NOMO-1 treated with DMSO at 0.1 percent for 48 hours (cell line): ENCODE data around the gene PTP4A1.
"Not testable (repeated sequence)": the region's sequence is repeated elsewhere in the genome, so short reads cannot be mapped to it uniquely, and the experiment has no call there.

Experiments
- DNase-seq: peaks from one replicate; lab custom pipeline; 2025; ENCODE audit not compliant: unreplicated experiment; lab: John Stamatoyannopoulos, UW

The PTP4A1 gene

DNA sequence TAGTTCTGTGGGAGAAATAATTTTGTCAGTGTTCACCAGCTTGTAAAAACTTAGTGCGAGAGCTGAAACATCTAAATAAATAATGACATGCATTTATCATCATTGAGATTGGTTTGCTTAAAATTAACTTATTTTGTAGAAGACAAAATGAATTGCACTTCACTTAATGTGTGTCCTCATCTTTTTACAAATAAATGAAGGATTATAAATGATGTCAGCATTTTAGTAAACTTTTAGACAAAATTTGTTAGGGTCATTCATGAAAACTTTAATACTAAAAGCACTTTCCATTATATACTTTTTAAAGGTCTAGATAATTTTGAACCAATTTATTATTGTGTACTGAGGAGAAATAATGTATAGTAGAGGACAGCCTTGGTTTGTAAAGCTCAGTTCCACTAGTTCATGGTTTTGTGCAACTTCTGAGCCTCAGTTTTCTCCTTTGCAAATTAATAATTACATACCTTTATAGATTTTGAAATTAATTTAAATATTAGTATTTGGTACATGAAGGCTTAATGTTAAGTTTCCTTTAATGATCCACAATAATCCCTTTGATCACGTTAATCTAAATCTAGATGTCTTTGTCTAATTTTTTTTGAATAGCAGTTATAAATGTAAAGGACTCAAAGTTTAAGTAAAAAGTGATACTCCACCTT is 9.2 kb downstream of the PTP4A1 start:
- no peak for DNase-seq

DNA sequence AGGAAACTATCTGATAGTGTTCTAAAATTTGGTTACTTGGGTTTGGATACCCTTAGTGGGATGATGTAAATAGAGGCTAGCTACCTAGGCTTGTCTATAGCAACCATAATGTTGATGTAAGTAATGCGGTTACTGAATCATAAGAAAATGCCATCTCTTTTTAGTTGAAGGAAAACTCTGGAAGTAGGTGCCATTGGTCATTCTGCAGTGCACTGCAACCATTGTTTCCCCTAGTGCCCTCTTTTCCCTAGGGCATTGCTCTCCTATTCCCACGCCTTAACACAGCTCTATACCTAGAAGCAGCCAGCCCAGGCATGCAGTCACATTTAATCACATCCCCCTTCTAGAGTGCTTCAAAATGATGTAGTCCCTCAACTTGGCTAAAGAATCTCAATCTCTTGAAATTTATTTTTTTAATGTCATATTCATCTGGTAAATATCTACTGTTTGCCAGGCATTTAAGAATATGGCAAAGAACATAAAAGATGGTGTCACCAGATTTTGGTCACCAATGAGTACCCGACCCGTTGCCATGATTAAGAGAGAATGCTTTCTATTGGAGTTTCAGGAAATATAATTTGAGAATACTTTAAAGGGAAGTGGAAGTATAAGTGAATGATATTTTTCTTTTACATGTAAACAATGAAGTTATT is 10.4 kb downstream of the PTP4A1 start:
- no peak for DNase-seq

DNA sequence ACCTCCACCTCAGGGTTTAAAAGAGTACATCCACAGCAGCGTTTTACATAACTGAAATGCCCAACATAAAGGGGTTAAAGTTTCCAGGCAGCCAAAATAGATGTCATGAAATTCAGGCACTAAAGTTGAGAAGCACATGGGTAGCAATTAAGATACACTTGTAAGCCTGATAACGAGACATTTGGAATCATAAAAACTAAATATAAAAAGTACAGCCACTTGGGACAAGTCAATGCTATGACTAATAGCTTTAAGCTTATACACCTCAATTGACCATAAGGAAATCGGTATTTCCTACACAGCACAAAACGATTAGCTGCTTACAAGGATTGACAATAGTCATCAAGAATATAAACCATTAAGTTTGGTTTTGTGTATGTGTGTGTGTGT is 11.8 kb downstream of the PTP4A1 start:
- DNase-seq, result no peak

DNA sequence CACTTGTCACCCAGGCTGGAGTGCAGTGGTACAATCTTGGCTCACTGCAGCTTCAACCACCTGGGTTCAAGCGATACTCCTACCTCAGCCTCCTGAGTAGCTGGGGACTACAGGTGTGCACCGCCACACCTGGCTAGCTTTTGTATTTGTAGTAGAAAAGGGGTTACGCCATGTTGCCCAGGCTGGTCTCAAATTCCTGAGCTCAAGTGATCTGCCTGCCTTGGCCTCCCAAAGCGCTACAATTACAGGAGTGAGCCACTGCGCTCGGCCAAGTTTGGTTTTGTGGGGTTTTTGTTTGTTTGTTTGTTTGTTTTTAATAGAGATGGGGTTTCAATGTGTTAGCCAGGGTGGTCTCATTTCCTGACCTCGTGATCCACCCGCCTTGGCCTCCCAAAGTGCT is 12.3 kb downstream of the PTP4A1 start:
- DNase-seq, result no peak

DNA sequence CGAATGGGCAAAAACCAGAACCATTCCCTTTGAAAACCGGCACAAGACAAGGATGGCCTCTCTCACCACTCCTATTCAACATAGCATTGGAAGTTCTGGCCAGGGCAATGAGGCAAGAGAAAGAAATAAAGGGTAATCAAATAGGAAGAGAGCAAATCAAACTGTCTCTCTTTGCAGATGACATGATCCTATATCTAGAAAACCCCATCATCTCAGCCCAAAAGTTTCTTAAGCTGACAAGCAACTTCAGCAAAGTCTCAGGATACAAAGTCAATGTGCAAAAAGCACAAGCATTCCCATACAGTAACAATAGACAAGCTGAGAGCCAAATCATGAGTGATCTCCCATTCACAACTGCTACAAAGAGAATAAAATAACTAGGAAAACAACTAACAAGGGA is 13.4 kb downstream of the PTP4A1 start:
- DNase-seq, result not testable (repeated sequence)

DNA sequence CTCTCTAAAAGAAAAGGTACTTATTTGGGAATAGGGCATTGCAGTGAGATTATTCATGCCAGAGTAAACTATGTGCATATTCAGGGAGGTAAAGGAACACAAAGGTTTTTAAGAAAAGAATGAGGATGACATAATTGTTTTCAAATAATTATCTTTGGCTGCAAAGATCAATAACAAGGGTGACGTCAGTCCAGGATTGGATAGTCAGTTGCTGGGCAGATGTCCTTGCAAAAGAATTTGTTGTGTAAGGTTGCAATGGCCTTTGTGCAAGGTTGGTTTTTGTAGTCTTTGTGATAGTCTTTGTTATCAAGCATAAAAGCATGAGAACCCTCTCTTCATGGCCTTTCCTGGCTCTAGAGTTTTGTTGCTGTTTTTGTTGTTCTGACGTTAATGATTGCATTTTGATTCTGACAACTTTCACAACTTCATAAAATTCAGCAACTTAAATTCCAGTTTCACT is 17.7 kb downstream of the PTP4A1 start:
- DNase-seq, result no peak

DNA sequence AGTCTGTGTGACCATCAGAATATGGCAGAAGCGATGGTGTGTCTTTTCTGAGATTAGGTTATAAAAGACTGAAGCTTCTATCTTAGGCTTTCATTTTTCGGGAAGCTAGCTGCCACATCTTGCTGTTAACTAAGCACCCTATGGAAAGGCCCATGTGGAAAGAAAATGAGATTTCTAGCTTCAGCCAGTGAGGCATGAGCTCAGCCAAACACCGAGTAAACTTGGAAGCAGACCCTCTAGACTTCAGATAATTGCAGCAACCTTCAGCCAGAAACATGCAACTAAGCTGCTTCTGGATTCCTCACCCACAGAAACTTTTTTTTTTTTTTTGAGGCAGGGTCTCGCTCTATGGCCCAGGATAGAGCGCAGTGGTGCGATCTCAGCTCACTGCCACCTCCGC is 20.6 kb downstream of the PTP4A1 start:
- no peak for DNase-seq

DNA sequence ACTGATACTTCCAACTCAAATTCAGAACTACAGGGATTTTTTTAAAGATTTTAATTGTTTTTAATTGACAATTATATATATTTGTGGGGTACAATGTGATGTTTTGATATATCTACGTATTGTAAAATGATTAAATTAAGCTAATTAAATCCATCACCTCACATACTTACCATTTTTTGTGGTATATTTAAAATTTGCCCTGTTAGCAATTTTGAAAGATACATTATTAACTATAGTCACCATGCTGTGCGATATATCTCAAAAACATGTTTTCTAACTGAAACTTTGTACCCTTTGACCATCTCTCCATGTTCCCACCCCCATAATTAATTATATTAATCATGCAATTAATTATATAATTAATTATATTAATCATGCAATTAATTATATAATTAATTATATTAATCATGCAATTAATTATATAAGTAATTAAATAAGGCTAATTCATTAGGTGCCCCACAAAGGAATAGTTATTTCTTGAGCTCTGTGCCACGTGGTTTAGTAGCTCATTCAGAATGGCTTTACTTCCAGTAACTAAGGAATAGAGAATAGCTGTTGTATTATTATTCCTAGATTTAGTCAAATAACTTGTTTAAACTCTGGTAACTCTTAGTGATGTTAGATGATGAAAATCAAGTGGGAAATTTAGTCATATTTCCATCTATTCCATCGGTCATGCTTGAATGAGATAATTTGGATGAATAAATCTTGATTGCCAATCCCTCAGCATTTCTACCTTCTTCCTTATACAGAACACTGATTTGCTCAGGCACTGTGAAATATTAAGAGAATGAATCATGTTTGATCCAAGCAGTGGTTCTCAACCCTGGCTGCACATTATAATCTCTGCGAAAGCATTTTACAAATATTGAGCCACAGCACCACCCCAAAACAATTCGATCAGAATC is 25.1 kb downstream of the PTP4A1 start:
- DNase-seq, result peak; percentile 11

DNA sequence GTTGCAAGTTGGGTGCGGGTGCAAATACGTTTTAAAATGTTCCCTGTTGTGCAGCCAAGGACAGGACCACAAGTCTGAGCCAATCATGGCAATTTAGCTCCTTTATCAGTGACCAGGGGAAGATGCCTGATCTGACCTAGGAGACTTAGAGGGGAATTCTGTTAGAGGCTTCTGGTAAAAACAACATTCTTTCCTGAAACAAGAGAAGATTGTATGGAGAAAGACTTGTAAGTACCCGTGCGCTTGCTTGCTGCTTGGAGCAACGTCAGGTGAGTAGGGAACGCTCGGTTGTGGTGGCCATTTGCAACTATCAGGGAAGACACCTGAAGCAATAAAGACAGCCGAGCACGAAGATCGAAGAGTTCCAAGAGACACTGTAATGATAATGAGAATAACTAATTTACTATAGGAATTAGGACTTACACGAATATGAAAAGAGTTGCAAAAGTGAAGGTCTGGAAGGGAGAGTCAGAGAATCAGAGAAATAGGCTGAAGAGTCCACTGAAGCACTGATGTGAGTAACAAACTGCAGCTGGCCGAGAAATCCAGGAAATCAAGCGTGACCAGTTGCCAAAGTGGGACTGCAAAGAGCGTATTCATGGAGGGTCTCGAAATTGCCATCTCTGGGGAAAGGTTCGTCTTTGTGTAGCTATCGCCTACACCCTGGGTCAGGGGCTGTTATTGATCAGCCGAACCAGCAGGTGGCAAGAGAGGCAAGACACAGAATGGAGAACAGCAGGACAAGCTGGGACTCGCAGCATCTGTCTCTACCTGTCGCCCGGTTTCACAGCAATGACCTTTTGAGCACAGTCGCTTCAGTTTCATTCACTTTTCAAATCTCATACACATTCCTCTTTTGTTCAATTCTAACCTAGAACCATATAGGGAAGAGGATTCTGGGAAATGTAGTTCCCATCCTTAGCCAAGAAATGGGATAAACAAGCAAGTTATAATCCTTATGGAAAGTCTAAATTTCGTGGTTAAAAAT is 26.1 kb downstream of the PTP4A1 start:
- DNase-seq, result peak; percentile 61

DNA sequence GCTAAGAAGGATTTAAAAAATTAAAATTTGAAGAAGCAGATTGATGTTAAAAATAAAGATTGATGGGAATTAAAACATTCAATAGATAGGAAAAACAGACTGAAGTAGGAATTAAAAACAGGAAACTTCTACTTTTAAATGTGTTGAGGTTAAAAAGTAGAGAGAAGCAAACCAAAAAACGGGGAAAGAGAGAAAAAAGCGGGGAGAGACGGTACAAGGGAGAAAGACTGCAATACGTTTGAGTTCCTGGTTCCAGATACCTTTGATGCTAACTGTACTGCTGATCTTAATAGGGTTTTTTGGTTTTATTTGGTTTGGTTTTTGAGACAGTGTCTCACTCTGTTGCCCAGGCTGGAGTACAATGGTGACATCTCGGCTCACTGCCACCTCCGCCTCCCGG is 27.0 kb downstream of the PTP4A1 start:
- no peak for DNase-seq

DNA sequence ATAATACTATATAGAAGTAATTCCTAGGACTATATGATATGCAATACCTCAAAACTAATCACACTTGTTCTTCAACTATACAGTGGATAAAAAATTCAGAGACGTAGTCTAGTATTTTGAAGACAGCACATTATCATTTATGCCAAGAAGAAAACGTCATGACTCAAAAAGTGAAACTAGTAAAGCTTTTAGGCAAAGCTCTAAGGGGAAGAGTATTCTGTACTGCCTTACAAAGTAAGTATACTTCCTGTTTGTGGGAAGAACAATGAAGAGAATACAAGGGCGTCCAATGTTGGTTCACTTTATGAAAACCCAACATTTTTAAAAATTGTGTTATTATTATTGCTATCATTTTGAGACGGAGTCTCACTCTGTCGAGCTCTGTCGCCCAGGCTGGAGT is 27.9 kb downstream of the PTP4A1 start:
- peak; percentile 35 for DNase-seq

DNA sequence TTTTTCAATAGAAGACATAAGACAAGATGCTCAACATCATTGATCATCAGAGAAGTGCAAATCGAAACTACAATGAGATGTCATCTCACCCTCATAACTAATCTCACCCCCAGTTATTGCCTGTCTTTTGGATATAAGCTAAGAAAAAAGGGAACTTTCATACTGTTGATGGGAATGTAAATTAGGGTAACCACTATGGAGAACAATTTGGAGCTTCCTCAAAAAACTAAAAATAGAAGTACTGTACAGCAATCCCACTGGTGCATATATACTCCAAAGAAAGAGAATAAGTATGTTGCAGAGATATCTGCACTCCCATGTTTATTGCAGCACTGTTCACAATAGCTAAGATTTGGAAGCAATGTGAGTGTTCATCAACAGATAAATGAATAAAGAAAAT is 37.0 kb downstream of the PTP4A1 start:
- no peak for DNase-seq

DNA sequence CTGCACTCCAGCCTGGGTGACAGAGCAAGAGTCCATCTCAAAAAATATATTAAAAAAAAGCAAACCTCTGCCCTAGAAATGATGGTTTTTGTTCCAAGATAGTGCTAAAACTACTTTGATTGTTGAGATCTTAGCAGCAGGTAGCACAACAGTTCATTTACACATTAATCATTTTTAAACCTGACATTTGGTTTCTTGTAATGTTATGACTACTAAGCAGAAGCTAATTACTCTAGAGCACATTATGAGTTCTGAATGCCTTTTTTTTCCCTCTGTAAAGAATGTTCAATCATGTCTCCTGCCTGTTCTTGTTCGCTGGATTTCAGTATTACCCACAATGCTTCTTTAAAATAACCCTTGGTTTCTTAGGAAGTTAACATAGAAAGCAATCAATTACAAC is 38.7 kb downstream of the PTP4A1 start:
- no peak for DNase-seq

DNA sequence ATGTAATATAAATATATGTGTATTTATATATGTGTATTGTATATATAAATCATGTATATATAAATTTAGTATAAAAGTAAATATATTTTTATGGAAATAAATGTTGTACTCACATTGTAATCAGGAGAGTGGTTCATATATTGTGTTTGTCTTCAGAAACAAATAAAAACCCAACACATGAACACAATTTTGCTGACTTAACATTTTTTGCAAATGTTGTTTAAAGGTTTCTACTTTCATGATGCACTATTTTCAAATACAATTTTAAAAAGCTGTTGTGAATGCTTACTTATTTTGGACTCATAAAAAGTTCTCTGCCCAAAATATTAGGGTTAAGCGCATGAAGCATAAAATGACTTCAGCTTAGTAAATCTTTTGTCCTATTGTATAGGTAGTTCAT is 39.3 kb downstream of the PTP4A1 start:
- no peak for DNase-seq

DNA sequence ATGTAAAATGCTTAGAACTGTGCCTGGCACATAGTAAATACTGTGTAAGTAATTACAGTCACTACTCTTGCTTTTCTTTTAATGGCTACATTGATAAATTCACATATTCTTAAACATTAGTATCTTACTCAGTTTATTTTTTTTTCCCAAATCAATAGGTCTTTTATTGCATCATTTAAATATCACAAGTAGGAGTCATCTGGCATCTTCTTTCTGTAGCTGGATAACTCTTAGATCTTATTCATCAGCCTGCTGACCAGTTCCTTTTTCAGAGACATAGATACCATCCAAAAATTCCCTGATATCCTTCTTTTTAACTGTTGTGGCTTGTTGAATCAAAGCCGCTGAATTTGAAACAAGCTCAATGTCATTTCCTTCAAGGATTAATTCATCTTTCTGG is 43.3 kb downstream of the PTP4A1 start:
- no peak for DNase-seq
